HEK293 (cell line): ENCODE results near the gene SNRNP27.

Source experiments
- TCF7L2 ChIP-seq: IDR thresholded peaks from 2 replicates; pipeline ENCODE4 v1.6.1; 2011; ENCODE audit warnings: low read depth, mild to moderate bottlenecking, inconsistent platforms, low read length, moderate library complexity, borderline replicate concordance
- ZBTB21 ChIP-seq: fragments of 450-650 bp; formaldehyde crosslinking; IDR thresholded peaks from 2 replicates; pipeline ENCODE4 v1.5.1; 2017; ENCODE audit warnings: missing biosample characterization, missing genetic modification characterization
- ZNF138 ChIP-seq: fragments of 450-650 bp; formaldehyde crosslinking; IDR thresholded peaks from 2 replicates; pipeline ENCODE4 v1.5.1; 2016; ENCODE audit warnings: missing biosample characterization, missing genetic modification characterization, borderline replicate concordance
- ZNF2 ChIP-seq: fragments of 450-650 bp; formaldehyde crosslinking; IDR thresholded peaks from 2 replicates; pipeline ENCODE4 v1.5.1; 2016; ENCODE audit warnings: missing biosample characterization, missing genetic modification characterization
- ZNF394 ChIP-seq: fragments of 450-650 bp; formaldehyde crosslinking; IDR thresholded peaks from 2 replicates; pipeline ENCODE4 v1.5.1; 2016; ENCODE audit warnings: missing biosample characterization, missing genetic modification characterization, mild to moderate bottlenecking, moderate library complexity, borderline replicate concordance
- ZNF473 ChIP-seq: fragments of 450-650 bp; formaldehyde crosslinking; IDR thresholded peaks from 2 replicates; pipeline ENCODE4 v1.5.1; 2017; ENCODE audit warnings: missing biosample characterization, missing genetic modification characterization
- ZNF660 ChIP-seq: fragments of 450-650 bp; IDR thresholded peaks from 2 replicates; pipeline ENCODE4 v1.5.1; 2018; ENCODE audit warnings: missing biosample characterization, mild to moderate bottlenecking, missing genetic modification characterization
- TF ChIP-seq, protein P1 (sequence below): fragments of 450-650 bp; formaldehyde crosslinking; IDR thresholded peaks from 2 replicates; pipeline ENCODE4 v1.5.1; 2016; ENCODE audit warnings: missing biosample characterization, missing genetic modification characterization

- TF ChIP-seq ZNF138 (tag by site-specific recombination) (no peak), TCF7L2 (no peak), ZBTB21 (tag by site-specific recombination) (no peak), ZNF473 (tag by site-specific recombination) (no peak), ZNF660 (tag by site-specific recombination) (no peak), ZNF2 (tag by site-specific recombination) (no peak), ZNF394 (tag by site-specific recombination) (no peak)
- TF ChIP-seq, protein P1, sequence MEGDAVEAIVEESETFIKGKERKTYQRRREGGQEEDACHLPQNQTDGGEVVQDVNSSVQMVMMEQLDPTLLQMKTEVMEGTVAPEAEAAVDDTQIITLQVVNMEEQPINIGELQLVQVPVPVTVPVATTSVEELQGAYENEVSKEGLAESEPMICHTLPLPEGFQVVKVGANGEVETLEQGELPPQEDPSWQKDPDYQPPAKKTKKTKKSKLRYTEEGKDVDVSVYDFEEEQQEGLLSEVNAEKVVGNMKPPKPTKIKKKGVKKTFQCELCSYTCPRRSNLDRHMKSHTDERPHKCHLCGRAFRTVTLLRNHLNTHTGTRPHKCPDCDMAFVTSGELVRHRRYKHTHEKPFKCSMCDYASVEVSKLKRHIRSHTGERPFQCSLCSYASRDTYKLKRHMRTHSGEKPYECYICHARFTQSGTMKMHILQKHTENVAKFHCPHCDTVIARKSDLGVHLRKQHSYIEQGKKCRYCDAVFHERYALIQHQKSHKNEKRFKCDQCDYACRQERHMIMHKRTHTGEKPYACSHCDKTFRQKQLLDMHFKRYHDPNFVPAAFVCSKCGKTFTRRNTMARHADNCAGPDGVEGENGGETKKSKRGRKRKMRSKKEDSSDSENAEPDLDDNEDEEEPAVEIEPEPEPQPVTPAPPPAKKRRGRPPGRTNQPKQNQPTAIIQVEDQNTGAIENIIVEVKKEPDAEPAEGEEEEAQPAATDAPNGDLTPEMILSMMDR = no peak
Observed at GRCh38 chr2:69946351-69947324, 52.9 kb downstream of the SNRNP27 start.
